Measurements from ENCODE around the gene KLK5. TPM values are rescaled to one million over a fixed set of nuclear protein-coding genes. Genes with fewer than 3 reads are reported as not detected.
"Not testable (repeated sequence)": the region's sequence is repeated elsewhere in the genome, so short reads cannot be mapped to it uniquely, and the experiment has no call there.

The KLK5 gene
- total RNA-seq, 1 donor from 2014 or later: not detected

- Mint-ChIP-seq H3K27ac (ENCODE audit: unreplicated experiment) (no peak overlapping the region), H3K27me3 (ENCODE audit: unreplicated experiment) (peaks cover 14% of the 10 kb centered on the region), H3K4me3 (ENCODE audit: unreplicated experiment) (no peak overlapping the region), H3K9me3 (ENCODE audit: unreplicated experiment) (no peaks in the 10 kb centered on the region), H3K4me1 (ENCODE audit: low read depth, unreplicated experiment) (no peaks in the 10 kb centered on the region), H3K36me3 (ENCODE audit: unreplicated experiment) (no peaks in the 10 kb centered on the region)
- TF ChIP-seq CTCF (IDR thresholded peaks at IDR 0.05; ENCODE audit: partially characterized antibody, unreplicated experiment): no peak
- no peak for DNase-seq
Measured at GRCh38 chr19:50978772-50979390, 26.0 kb upstream of the KLK5 start.

- Mint-ChIP-seq H3K4me1 (ENCODE audit: low read depth, unreplicated experiment) (no peaks in the 10 kb centered on the region), H3K36me3 (ENCODE audit: unreplicated experiment) (no peaks in the 10 kb centered on the region), H3K27me3 (ENCODE audit: unreplicated experiment) (peaks cover 12% of the 10 kb centered on the region), H3K9me3 (ENCODE audit: unreplicated experiment) (no peaks in the 10 kb centered on the region), H3K27ac (ENCODE audit: unreplicated experiment) (no peak overlapping the region), H3K4me3 (ENCODE audit: unreplicated experiment) (no peak overlapping the region)
- no peak for DNase-seq
- no peak for TF ChIP-seq CTCF (IDR thresholded peaks at IDR 0.05; ENCODE audit: partially characterized antibody, unreplicated experiment)
Measured at GRCh38 chr19:50977626-50978025, 24.8 kb upstream of the KLK5 start.

- Mint-ChIP-seq H3K4me3 (ENCODE audit: unreplicated experiment) (no peak overlapping the region), H3K4me1 (ENCODE audit: low read depth, unreplicated experiment) (no peaks in the 10 kb centered on the region), H3K27ac (ENCODE audit: unreplicated experiment) (no peak overlapping the region), H3K36me3 (ENCODE audit: unreplicated experiment) (no peaks in the 10 kb centered on the region), H3K27me3 (ENCODE audit: unreplicated experiment) (peaks cover 10% of the 10 kb centered on the region), H3K9me3 (ENCODE audit: unreplicated experiment) (no peaks in the 10 kb centered on the region)
- DNase-seq: no peak
- TF ChIP-seq CTCF (IDR thresholded peaks at IDR 0.05; ENCODE audit: partially characterized antibody, unreplicated experiment): no peak
Measured at GRCh38 chr19:50975766-50976165, 22.9 kb upstream of the KLK5 start.

- Mint-ChIP-seq H3K4me1 (ENCODE audit: low read depth, unreplicated experiment) (no peaks in the 10 kb centered on the region), H3K36me3 (ENCODE audit: unreplicated experiment) (no peaks in the 10 kb centered on the region), H3K27me3 (ENCODE audit: unreplicated experiment) (peaks cover 8% of the 10 kb centered on the region), H3K4me3 (ENCODE audit: unreplicated experiment) (no peak overlapping the region), H3K9me3 (ENCODE audit: unreplicated experiment) (no peaks in the 10 kb centered on the region), H3K27ac (ENCODE audit: unreplicated experiment) (no peak overlapping the region)
- TF ChIP-seq CTCF (IDR thresholded peaks at IDR 0.05; ENCODE audit: partially characterized antibody, unreplicated experiment): no peak
- DNase-seq: no peak
Measured at GRCh38 chr19:50974702-50975556, 22.1 kb upstream of the KLK5 start.

- H3K4me3 Mint-ChIP-seq (ENCODE audit: unreplicated experiment): no peak overlapping the region
- no peak for TF ChIP-seq CTCF (IDR thresholded peaks at IDR 0.05; ENCODE audit: partially characterized antibody, unreplicated experiment)
- DNase-seq: no peak
Measured at GRCh38 chr19:50972795-50973376, 20.0 kb upstream of the KLK5 start.

GRCh38 chr19:50969810-50970209 lies 17.0 kb upstream of the KLK5 start:
- DNase-seq: not testable (repeated sequence)
- peak overlapping the region; percentile 28 for H3K4me3 Mint-ChIP-seq (ENCODE audit: unreplicated experiment)

More at GRCh38 chr19:50972795-50973376, 20.0 kb upstream of the KLK5 start:
- Mint-ChIP-seq H3K4me1 (ENCODE audit: low read depth, unreplicated experiment) (peaks cover 2% of the 10 kb centered on the region), H3K27ac (ENCODE audit: unreplicated experiment) (no peak overlapping the region), H3K9me3 (ENCODE audit: unreplicated experiment) (no peaks in the 10 kb centered on the region), H3K27me3 (ENCODE audit: unreplicated experiment) (peaks cover 8% of the 10 kb centered on the region), H3K36me3 (ENCODE audit: unreplicated experiment) (no peaks in the 10 kb centered on the region)

More at GRCh38 chr19:50969810-50970209, 17.0 kb upstream of the KLK5 start:
- H3K9me3 Mint-ChIP-seq (ENCODE audit: unreplicated experiment); H3K27ac Mint-ChIP-seq (ENCODE audit: unreplicated experiment); H3K4me1 Mint-ChIP-seq (ENCODE audit: low read depth, unreplicated experiment); H3K27me3 Mint-ChIP-seq (ENCODE audit: unreplicated experiment); H3K36me3 Mint-ChIP-seq (ENCODE audit: unreplicated experiment): not testable (repeated sequence)
